ENCODE measurements around the gene OR11G2.

OR11G2 gene

DNA sequence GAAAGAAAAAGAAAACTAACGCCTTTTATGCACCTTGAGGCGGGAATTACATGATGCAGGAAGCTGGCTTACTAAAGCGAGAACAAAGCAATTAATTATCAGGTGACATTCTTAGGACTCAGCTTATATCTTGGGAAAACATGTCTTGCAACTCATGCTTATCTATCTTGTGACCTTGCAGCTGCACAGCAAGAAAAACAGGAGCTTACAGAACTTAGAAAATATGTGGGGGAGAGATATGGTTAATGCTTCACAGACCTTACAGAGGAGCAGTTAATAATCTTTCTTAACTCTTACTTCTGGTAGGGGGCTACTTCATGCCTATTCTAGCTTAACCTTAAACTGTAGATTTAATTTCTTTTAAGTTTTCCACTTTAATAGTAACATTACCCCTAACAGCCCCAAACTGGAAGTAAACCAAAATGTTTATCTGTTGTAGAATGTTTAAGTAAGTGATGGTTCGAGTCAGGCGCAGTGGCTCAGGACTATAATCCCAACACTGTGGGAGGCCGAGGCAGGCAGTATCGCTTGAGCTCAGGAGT lies 13.2 kb upstream of the OR11G2 start:
- ChIA-PET POLR2A (no interaction called here), CTCF (no interaction called here)
- no peak for DNase-seq (ENCODE audit: extremely low spot score)
- no peak for TF ChIP-seq L3MBTL2 (conservative IDR thresholded peaks at IDR 0.05)
- TF ChIP-seq NFRKB (IDR thresholded peaks at IDR 0.05) = no peak
- no peak for TF ChIP-seq LEF1 (IDR thresholded peaks at IDR 0.05; ENCODE audit: borderline replicate concordance)
- TF ChIP-seq SUZ12 (IDR thresholded peaks at IDR 0.05) = no peak
- no peak for TF ChIP-seq ARNT (IDR thresholded peaks at IDR 0.05)
- no peak for TF ChIP-seq ELF4 (IDR thresholded peaks at IDR 0.05)

DNA sequence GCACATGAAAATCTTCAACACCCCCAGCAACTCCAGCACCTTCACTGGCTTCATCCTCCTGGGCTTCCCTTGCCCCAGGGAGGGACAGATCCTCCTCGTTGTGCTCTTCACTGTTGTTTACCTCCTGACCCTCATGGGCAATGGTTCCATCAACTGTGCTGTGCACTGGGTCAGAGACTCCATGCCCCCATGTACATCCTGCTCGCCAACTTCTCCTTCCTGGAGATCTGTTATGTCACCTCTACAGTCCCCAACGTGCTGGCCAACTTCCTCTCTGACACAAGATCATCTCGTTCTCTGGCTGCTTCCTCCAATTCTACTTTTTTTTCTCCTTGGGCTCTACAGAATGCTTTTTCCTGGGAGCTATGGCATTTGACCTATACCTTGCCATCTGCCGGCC lies 11.5 kb upstream of the OR11G2 start:
- DNase-seq (ENCODE audit: extremely low spot score) = no peak
- CTCF ChIA-PET = no interaction called here
- POLR2A ChIA-PET = no interaction called here
- TF ChIP-seq, protein P1, sequence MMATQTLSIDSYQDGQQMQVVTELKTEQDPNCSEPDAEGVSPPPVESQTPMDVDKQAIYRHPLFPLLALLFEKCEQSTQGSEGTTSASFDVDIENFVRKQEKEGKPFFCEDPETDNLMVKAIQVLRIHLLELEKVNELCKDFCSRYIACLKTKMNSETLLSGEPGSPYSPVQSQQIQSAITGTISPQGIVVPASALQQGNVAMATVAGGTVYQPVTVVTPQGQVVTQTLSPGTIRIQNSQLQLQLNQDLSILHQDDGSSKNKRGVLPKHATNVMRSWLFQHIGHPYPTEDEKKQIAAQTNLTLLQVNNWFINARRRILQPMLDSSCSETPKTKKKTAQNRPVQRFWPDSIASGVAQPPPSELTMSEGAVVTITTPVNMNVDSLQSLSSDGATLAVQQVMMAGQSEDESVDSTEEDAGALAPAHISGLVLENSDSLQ (IDR thresholded peaks at IDR 0.05) = no peak
- no peak for TF ChIP-seq SUZ12 (IDR thresholded peaks at IDR 0.05)
- TF ChIP-seq CTBP1 (IDR thresholded peaks at IDR 0.05; ENCODE audit: borderline replicate concordance) = no peak
- TF ChIP-seq FOXK2 (IDR thresholded peaks at IDR 0.05) = no peak
- no peak for TF ChIP-seq FOXA1 (IDR thresholded peaks at IDR 0.05)
- no peak for TF ChIP-seq NFRKB (IDR thresholded peaks at IDR 0.05)
- no peak for TF ChIP-seq HDGF (IDR thresholded peaks at IDR 0.05; ENCODE audit: borderline replicate concordance)
- TF ChIP-seq L3MBTL2 (conservative IDR thresholded peaks at IDR 0.05) = no peak
- no peak for TF ChIP-seq ARNT (IDR thresholded peaks at IDR 0.05)
- no peak for TF ChIP-seq SP1 (IDR thresholded peaks at IDR 0.05)
- no peak for TF ChIP-seq ELF4 (IDR thresholded peaks at IDR 0.05)
- no peak for TF ChIP-seq BHLHE40 (IDR thresholded peaks at IDR 0.05; ENCODE audit: borderline replicate concordance)
- TF ChIP-seq LEF1 (IDR thresholded peaks at IDR 0.05; ENCODE audit: borderline replicate concordance) = no peak
- TF ChIP-seq ZNF384 (IDR thresholded peaks at IDR 0.05) = no peak
- no peak for TF ChIP-seq FOXM1 (IDR thresholded peaks at IDR 0.05; ENCODE audit: borderline replicate concordance)
- TF ChIP-seq TARDBP (IDR thresholded peaks at IDR 0.05) = no peak

DNA sequence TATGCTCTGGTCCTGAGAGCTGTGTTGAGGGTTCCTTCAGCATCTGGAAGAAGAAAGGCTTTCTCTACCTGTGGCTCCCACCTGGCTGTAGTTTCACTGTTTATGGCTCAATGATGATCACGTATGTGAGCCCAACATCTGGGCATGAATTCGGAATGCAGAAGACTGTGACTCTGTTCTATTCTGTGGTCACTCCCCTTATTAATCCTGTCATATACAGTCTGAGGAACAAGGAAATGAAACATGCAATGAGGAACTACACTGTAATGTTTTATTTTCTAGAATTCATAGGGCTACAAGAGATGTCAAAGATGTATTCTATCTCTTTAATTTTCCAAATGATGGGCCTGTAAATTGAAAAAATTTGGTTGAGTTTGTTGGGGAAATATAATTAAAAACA lies 10.8 kb upstream of the OR11G2 start:
- POLR2A ChIA-PET = no interaction called here
- CTCF ChIA-PET = no interaction called here
- DNase-seq (ENCODE audit: extremely low spot score) = no peak
- TF ChIP-seq ZNF384 (IDR thresholded peaks at IDR 0.05) (no peak), SP1 (IDR thresholded peaks at IDR 0.05) (no peak), BHLHE40 (IDR thresholded peaks at IDR 0.05; ENCODE audit: borderline replicate concordance) (no peak), FOXM1 (IDR thresholded peaks at IDR 0.05; ENCODE audit: borderline replicate concordance) (no peak), L3MBTL2 (conservative IDR thresholded peaks at IDR 0.05) (no peak), TARDBP (IDR thresholded peaks at IDR 0.05) (no peak), FOXK2 (IDR thresholded peaks at IDR 0.05) (no peak), SUZ12 (IDR thresholded peaks at IDR 0.05) (no peak)

DNA sequence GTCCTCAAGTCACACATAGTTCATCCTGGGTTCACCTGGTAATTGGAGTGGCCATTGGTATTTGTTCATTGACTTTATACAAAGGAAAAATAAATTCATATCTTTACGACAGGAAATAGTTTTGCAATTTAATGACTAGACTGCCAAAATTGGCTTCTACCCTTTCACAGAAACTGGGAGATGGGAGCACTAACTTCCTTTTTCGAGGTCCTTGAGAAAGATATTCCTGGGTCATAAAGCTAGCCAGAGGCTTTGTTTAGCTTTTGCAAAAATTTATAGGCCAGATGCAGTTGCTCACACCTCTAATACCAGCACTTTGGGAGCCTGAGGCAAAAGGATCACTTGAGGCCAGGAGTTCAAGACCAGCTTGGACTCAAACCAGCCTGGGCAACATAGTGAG lies 10.2 kb upstream of the OR11G2 start:
- no peak for DNase-seq (ENCODE audit: extremely low spot score)
- ChIA-PET CTCF (no interaction called here), POLR2A (no interaction called here)
- TF ChIP-seq ELF4 (IDR thresholded peaks at IDR 0.05) (no peak), CTBP1 (IDR thresholded peaks at IDR 0.05; ENCODE audit: borderline replicate concordance) (no peak), SUZ12 (IDR thresholded peaks at IDR 0.05) (no peak), ARNT (IDR thresholded peaks at IDR 0.05) (no peak), BHLHE40 (IDR thresholded peaks at IDR 0.05; ENCODE audit: borderline replicate concordance) (no peak), FOXA1 (IDR thresholded peaks at IDR 0.05) (no peak), HDGF (IDR thresholded peaks at IDR 0.05; ENCODE audit: borderline replicate concordance) (no peak)

DNA sequence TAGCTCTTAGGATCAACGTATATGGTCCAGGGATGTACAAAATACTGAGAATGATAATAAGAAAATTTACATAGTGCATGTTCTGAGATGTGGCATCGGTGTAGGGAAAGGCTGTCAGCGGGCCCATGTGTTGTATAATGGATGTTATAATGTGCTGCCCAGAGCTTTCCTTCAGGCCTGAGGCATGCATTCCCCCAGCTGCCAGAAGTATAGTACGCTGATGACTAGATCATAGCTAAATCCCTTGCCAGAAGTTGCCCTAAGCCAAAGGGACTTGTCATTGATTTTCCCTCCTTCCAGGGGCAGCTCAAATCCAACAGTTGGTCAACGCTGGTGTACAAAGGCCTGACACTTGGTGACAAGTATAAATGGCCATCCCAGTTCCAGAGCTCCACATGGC lies 6.5 kb upstream of the OR11G2 start:
- POLR2A ChIA-PET = no interaction called here
- DNase-seq (ENCODE audit: extremely low spot score) = no peak
- TF ChIP-seq, protein P1 (IDR thresholded peaks at IDR 0.05) = no peak
- TF ChIP-seq LEF1 (IDR thresholded peaks at IDR 0.05; ENCODE audit: borderline replicate concordance) (no peak), SUZ12 (IDR thresholded peaks at IDR 0.05) (no peak), ZNF384 (IDR thresholded peaks at IDR 0.05) (no peak), ARNT (IDR thresholded peaks at IDR 0.05) (no peak), NFRKB (IDR thresholded peaks at IDR 0.05) (no peak), FOXK2 (IDR thresholded peaks at IDR 0.05) (no peak), HDGF (IDR thresholded peaks at IDR 0.05; ENCODE audit: borderline replicate concordance) (no peak), BHLHE40 (IDR thresholded peaks at IDR 0.05; ENCODE audit: borderline replicate concordance) (no peak), L3MBTL2 (conservative IDR thresholded peaks at IDR 0.05) (no peak), SP1 (IDR thresholded peaks at IDR 0.05) (no peak), FOXM1 (IDR thresholded peaks at IDR 0.05; ENCODE audit: borderline replicate concordance) (no peak), TARDBP (IDR thresholded peaks at IDR 0.05) (no peak), ELF4 (IDR thresholded peaks at IDR 0.05) (no peak), CTBP1 (IDR thresholded peaks at IDR 0.05; ENCODE audit: borderline replicate concordance) (no peak), FOXA1 (IDR thresholded peaks at IDR 0.05) (no peak)
- CTCF ChIA-PET = interaction anchor here (0.8 kb wide), 1 partner anchor 9 kb away, joined by 3 read pairs; no protein-coding TSS in a partner anchor

DNA sequence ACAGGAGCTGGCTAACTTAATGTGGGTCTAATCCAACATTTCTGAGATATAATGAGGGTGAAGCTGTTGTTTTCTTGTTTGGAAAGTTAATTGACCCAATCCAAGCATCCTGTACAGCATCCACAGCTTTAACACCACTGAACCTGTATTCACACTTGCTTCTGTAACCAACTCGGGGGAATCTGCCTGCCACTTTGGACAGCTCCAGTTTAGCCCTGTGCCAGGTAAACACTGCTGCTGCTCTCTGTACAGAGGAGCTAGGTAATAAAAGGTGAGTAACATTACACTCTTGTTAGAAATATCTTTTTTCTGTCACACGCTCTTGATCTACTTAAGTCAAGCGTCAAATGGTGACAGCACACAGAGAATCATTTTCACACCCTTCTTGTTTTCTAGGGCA lies 700 bp downstream of the OR11G2 start:
- POLR2A ChIA-PET = no interaction called here
- CTCF ChIA-PET = no interaction called here
- TF ChIP-seq SP1 (IDR thresholded peaks at IDR 0.05) (no peak), NFRKB (IDR thresholded peaks at IDR 0.05) (no peak), SUZ12 (IDR thresholded peaks at IDR 0.05) (no peak), HDGF (IDR thresholded peaks at IDR 0.05; ENCODE audit: borderline replicate concordance) (no peak), LEF1 (IDR thresholded peaks at IDR 0.05; ENCODE audit: borderline replicate concordance) (no peak), ZNF384 (IDR thresholded peaks at IDR 0.05) (no peak), BHLHE40 (IDR thresholded peaks at IDR 0.05; ENCODE audit: borderline replicate concordance) (no peak), ELF4 (IDR thresholded peaks at IDR 0.05) (no peak), L3MBTL2 (conservative IDR thresholded peaks at IDR 0.05) (no peak), FOXK2 (IDR thresholded peaks at IDR 0.05) (no peak), ARNT (IDR thresholded peaks at IDR 0.05) (no peak), CTBP1 (IDR thresholded peaks at IDR 0.05; ENCODE audit: borderline replicate concordance) (no peak), FOXM1 (IDR thresholded peaks at IDR 0.05; ENCODE audit: borderline replicate concordance) (no peak), FOXA1 (IDR thresholded peaks at IDR 0.05) (no peak), TARDBP (IDR thresholded peaks at IDR 0.05) (no peak)
- TF ChIP-seq, protein P1 (IDR thresholded peaks at IDR 0.05) = no peak
- DNase-seq (ENCODE audit: extremely low spot score) = no peak

Data from HEK293T (cell line).